Stimulated activated CD8-positive, alpha-beta memory T cell treated with anti-CD3 and anti-CD28 coated beads, Interleukin-2, amount 100 ng/mL, for 1 hour (primary cell): ENCODE measurements around the gene KRTAP10-10.
"Not testable (repeated sequence)": the region's sequence is repeated elsewhere in the genome, so short reads cannot be mapped to it uniquely, and the experiment has no call there.

Experiments
- DNase-seq, 2 donors: peaks; one replicate each; pipeline ENCODE4 v3.0.0-alpha.2; 2020; ENCODE audit warnings: low read depth in 2 of 2

Gene KRTAP10-10

GRCh38 chr21:44626262-44626661 is 10.9 kb upstream of the KRTAP10-10 start:
- no peak for DNase-seq

GRCh38 chr21:44626673-44627143 is 10.4 kb upstream of the KRTAP10-10 start, which contains the start of gene KRTAP10-9:
Gene KRTAP10-9 (plus strand): TSS chr21:44627093. CDS start chr21:44627172, 79 bp downstream.
- no peak for DNase-seq

GRCh38 chr21:44627181-44627822 is 9.9 kb upstream of the KRTAP10-10 start:
- not testable (repeated sequence) for DNase-seq

- not testable (repeated sequence) for DNase-seq
These were observed 9.3 kb upstream of the KRTAP10-10 start for GRCh38 chr21:44627831-44628233.

- DNase-seq, result no peak
These were observed 8.3 kb upstream of the KRTAP10-10 start for GRCh38 chr21:44628707-44629391.

GRCh38 chr21:44630440-44630839 is 6.7 kb upstream of the KRTAP10-10 start:
- DNase-seq, result no peak

- no peak for DNase-seq
These were observed 5.1 kb upstream of the KRTAP10-10 start for GRCh38 chr21:44632067-44632466.

- no peak for DNase-seq
These were observed 743 bp upstream of the KRTAP10-10 start for GRCh38 chr21:44636209-44637017.

GRCh38 chr21:44637851-44638348 is 744 bp downstream of the KRTAP10-10 start:
- DNase-seq, result not testable (repeated sequence)

- DNase-seq, result not testable (repeated sequence)
These were observed 1.6 kb downstream of the KRTAP10-10 start for GRCh38 chr21:44638506-44639330.

- no peak for DNase-seq
These were observed 2.1 kb downstream of the KRTAP10-10 start for GRCh38 chr21:44639331-44639655.

GRCh38 chr21:44640761-44641160 is 3.6 kb downstream of the KRTAP10-10 start:
- no peak for DNase-seq

GRCh38 chr21:44643741-44644310 is 6.7 kb downstream of the KRTAP10-10 start:
- no peak for DNase-seq

- no peak for DNase-seq
These were observed 7.7 kb downstream of the KRTAP10-10 start for GRCh38 chr21:44644878-44645277.

GRCh38 chr21:44646366-44647221 is 9.4 kb downstream of the KRTAP10-10 start, which contains the start of gene KRTAP10-11:
Gene KRTAP10-11 (plus strand): TSS chr21:44646414. CDS start chr21:44646459, 45 bp downstream.
- DNase-seq, result not testable (repeated sequence)

- no peak for DNase-seq
These were observed 10.0 kb downstream of the KRTAP10-10 start for GRCh38 chr21:44647222-44647552.

GRCh38 chr21:44648557-44649311 is 11.6 kb downstream of the KRTAP10-10 start:
- no peak for DNase-seq

GRCh38 chr21:44649521-44650100 is 12.5 kb downstream of the KRTAP10-10 start:
- DNase-seq, result no peak
